Caco-2 (cell line): ENCODE results near the gene NTRK2. TPM values are rescaled to one million over a fixed set of nuclear protein-coding genes. Genes with fewer than 3 reads are reported as not detected.

Experiments
- BruUV-seq: library from RNA; stranded (reverse); fragments of 400-500 nt; replicated peaks from 2 replicates; lab custom pipeline; 2021; lab: Mats Ljungman, UMichigan
- CTCF ChIA-PET: fragments of 300-600 bp; sonication (Branson Sonifier 250); formaldehyde crosslinking; loops from one replicate; lab custom pipeline; 2022; ENCODE audit warnings: antibody characterized with exemption; lab: Charles Lee
- POLR2A ChIA-PET: fragments of 300-600 bp; sonication (Branson Sonifier 250); formaldehyde crosslinking; loops from one replicate; lab custom pipeline; 2022; ENCODE audit warnings: antibody characterized with exemption; lab: Charles Lee
- DNase-seq, 2 experiments: peaks; one replicate each; pipeline versions ENCODE4 v3.0.0 to v3.0.0-alpha.2; 2020 to 2022
- H3K27me3 ChIP-seq: replicated peaks from 2 replicates; pipeline ENCODE4 v1.6.0; 2011; ENCODE audit warnings: low read length; ENCODE audit not compliant: control insufficient read depth, insufficient read depth
- H3K36me3 ChIP-seq: 2 replicates; pipeline ENCODE4 v1.5.1; 2011; ENCODE audit warnings: low read length; ENCODE audit not compliant: control insufficient read depth, insufficient read depth
- H3K4me1 ChIP-seq: fragments of 250-450 bp; sonication (Bioruptor Pico); 2 replicates; pipeline ENCODE4 v1.5.1; 2020; ENCODE audit warnings: mild to moderate bottlenecking
- H3K4me3 ChIP-seq: 2 replicates; pipeline ENCODE4 v1.5.1; 2011; ENCODE audit warnings: low read depth, mild to moderate bottlenecking, control low read depth, low read length
- H3K9me3 ChIP-seq: fragments of 250-450 bp; sonication (Bioruptor Pico); 2 replicates; pipeline ENCODE4 v1.5.1; 2020; ENCODE audit warnings: mild to moderate bottlenecking, moderate library complexity
- H3K27ac Mint-ChIP-seq: one replicate; pipeline ENCODE4 v1.8.0; 2022; ENCODE audit warnings: mixed read lengths; ENCODE audit not compliant: unreplicated experiment
- H3K27me3 Mint-ChIP-seq: one replicate; pipeline ENCODE4 v1.8.0; 2022; ENCODE audit warnings: mixed read lengths; ENCODE audit not compliant: insufficient read depth, unreplicated experiment
- H3K36me3 Mint-ChIP-seq: one replicate; pipeline ENCODE4 v1.8.0; 2022; ENCODE audit warnings: mild to moderate bottlenecking, mixed read lengths; ENCODE audit not compliant: insufficient read depth, unreplicated experiment
- H3K4me1 Mint-ChIP-seq: one replicate; pipeline ENCODE4 v1.8.0; 2022; ENCODE audit warnings: low read depth, mixed read lengths; ENCODE audit not compliant: unreplicated experiment
- H3K4me3 Mint-ChIP-seq: one replicate; pipeline ENCODE4 v1.8.0; 2022; ENCODE audit warnings: mild to moderate bottlenecking, moderate library complexity, mixed read lengths; ENCODE audit not compliant: unreplicated experiment
- H3K9me3 Mint-ChIP-seq: one replicate; pipeline ENCODE4 v1.8.0; 2022; ENCODE audit warnings: mixed read lengths; ENCODE audit not compliant: unreplicated experiment
- intact Hi-C: fragments of 100-400 bp; cut with micrococcal nuclease; formaldehyde crosslinking; loops from one replicate; pipeline ENCODE4 v1.10.0; 2022; ENCODE audit not compliant: unreplicated experiment
- total RNA-seq: library from RNA; stranded (reverse); gene quantifications from 2 replicates; pipeline ENCODE4 v1.2.3, GENCODE V29; 2022
- TF ChIP-seq, protein P1 (sequence below), 2 experiments: fragments of 200-600 bp in 1 of 2; IDR thresholded peaks; 1 replicate in 1 of 2; 2 replicates in 1 of 2; pipeline versions ENCODE4 v1.5.1 to v1.8.0; 2011 to 2022; ENCODE audit warnings: antibody characterized with exemption in 1 of 2, control low read depth in 1 of 2, inconsistent platforms in 1 of 2, low read depth in 1 of 2, low read length in 1 of 2, mild to moderate bottlenecking in 1 of 2, moderate library complexity in 1 of 2; ENCODE audit not compliant: insufficient read depth in 1 of 2, severe bottlenecking in 1 of 2, unreplicated experiment in 1 of 2

Gene NTRK2
- total RNA-seq, 1 experiment from 2014 or later = not detected

DNA sequence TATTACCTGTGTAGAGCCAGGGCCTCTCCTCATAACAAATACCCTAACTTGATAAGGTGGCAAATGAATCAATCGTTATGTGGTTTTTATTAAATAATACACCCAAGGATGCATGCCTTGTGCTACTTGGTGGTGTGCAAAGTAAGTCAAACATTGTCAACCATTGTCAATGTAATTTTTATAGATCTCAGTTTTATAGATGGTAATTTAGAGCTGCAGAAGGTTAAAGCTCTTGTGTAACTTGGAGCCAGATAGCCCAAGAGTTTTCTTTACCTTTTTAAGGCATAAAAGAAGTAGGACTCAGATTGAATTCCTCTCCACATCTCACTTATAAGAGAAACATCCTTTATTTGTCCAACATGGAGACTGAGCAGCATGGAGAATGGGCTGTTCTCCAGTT, 304.7 kb downstream of the NTRK2 start:
- no peaks in the 10 kb centered on the region for H3K36me3 Mint-ChIP-seq
- H3K36me3 ChIP-seq = no peaks in the 10 kb centered on the region
- H3K4me3 ChIP-seq = no peak overlapping the region
- no peaks in the 10 kb centered on the region for H3K27me3 ChIP-seq
- no TSS peak for BruUV-seq
- no peaks in the 10 kb centered on the region for H3K9me3 Mint-ChIP-seq
- no peak overlapping the region for H3K4me3 Mint-ChIP-seq
- intact Hi-C loops = no loop called here
- peaks cover 2% of the 10 kb centered on the region for H3K27me3 Mint-ChIP-seq
- no peak for DNase-seq
- no peak overlapping the region for H3K27ac Mint-ChIP-seq
- TF ChIP-seq, protein P1, sequence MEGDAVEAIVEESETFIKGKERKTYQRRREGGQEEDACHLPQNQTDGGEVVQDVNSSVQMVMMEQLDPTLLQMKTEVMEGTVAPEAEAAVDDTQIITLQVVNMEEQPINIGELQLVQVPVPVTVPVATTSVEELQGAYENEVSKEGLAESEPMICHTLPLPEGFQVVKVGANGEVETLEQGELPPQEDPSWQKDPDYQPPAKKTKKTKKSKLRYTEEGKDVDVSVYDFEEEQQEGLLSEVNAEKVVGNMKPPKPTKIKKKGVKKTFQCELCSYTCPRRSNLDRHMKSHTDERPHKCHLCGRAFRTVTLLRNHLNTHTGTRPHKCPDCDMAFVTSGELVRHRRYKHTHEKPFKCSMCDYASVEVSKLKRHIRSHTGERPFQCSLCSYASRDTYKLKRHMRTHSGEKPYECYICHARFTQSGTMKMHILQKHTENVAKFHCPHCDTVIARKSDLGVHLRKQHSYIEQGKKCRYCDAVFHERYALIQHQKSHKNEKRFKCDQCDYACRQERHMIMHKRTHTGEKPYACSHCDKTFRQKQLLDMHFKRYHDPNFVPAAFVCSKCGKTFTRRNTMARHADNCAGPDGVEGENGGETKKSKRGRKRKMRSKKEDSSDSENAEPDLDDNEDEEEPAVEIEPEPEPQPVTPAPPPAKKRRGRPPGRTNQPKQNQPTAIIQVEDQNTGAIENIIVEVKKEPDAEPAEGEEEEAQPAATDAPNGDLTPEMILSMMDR (IDR thresholded peaks at IDR 0.05; ENCODE audit: insufficient read depth in 1 of 2, low read depth in 1 of 2, low read length in 1 of 2, severe bottlenecking in 1 of 2, unreplicated experiment in 1 of 2) = no peak
- ChIA-PET POLR2A (no interaction called here), CTCF (interaction anchor here (0.6 kb wide), 1 partner anchor 358 kb away, joined by 3 read pairs; no protein-coding TSS in a partner anchor)
- no peaks in the 10 kb centered on the region for H3K4me1 Mint-ChIP-seq
- no peaks in the 10 kb centered on the region for H3K4me1 ChIP-seq
- H3K9me3 ChIP-seq = no peaks in the 10 kb centered on the region

DNA sequence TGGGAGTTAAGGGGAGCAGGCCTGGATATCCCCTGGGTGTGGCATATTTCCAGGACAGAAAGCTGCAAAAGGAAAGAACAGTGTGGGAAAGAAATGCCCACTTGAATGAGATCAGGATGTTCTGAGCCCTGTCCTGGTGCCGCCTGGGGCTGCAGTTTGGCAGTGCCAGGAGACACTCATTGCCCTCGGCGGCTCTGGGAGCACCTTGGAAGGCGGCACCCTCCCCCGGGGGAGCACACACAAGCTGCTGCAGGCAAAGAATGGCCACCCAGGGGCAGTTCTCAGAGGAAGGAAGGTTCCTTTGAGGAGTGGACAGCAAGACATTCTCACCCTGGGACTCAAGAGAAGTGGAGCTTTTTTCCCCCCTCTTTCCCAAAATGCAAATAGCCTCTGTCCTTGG, 305.3 kb downstream of the NTRK2 start:
- ChIA-PET CTCF (interaction anchor here (0.6 kb wide), 1 partner anchor 357 kb away, joined by 3 read pairs; no protein-coding TSS in a partner anchor), POLR2A (no interaction called here)
- no peaks in the 10 kb centered on the region for H3K4me1 Mint-ChIP-seq
- Histone ChIP-seq H3K4me1 (no peaks in the 10 kb centered on the region), H3K9me3 (no peaks in the 10 kb centered on the region), H3K4me3 (no peak overlapping the region), H3K27me3 (no peaks in the 10 kb centered on the region), H3K36me3 (no peaks in the 10 kb centered on the region)
- DNase-seq = no peak
- TF ChIP-seq, protein P1 (IDR thresholded peaks at IDR 0.05; ENCODE audit: insufficient read depth in 1 of 2, low read depth in 1 of 2, low read length in 1 of 2, severe bottlenecking in 1 of 2, unreplicated experiment in 1 of 2) = no peak
- H3K27ac Mint-ChIP-seq = no peak overlapping the region
- H3K4me3 Mint-ChIP-seq = no peak overlapping the region
- intact Hi-C loops = no loop called here
- H3K9me3 Mint-ChIP-seq = no peaks in the 10 kb centered on the region
- H3K27me3 Mint-ChIP-seq = peaks cover 2% of the 10 kb centered on the region
- no peaks in the 10 kb centered on the region for H3K36me3 Mint-ChIP-seq
- no TSS peak for BruUV-seq

DNA sequence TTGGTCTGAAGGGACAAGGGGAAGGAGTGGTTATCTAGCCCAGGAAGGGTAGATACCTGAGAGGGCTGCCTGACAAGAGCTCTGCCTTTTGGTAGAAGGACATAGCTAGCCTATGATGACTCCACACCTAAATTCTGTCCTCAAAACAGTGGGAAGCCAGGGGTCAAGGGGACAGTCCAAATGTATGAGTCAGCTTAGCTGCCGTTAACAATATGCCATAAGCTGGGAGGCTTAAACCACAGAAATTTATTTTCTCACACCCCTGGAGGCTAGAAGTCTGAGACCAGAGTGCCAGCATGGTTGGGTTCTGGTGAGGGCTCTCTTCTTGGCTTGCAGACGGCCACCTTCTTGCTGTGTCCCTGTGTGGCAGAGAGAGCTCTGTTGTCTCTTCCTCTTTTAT, 306.4 kb downstream of the NTRK2 start:
- Histone ChIP-seq H3K4me3 (no peak overlapping the region), H3K4me1 (no peaks in the 10 kb centered on the region), H3K36me3 (no peaks in the 10 kb centered on the region), H3K27me3 (no peaks in the 10 kb centered on the region), H3K9me3 (no peaks in the 10 kb centered on the region)
- H3K27ac Mint-ChIP-seq = no peak overlapping the region
- BruUV-seq = no TSS peak
- TF ChIP-seq, protein P1 (IDR thresholded peaks at IDR 0.05; ENCODE audit: insufficient read depth in 1 of 2, low read depth in 1 of 2, low read length in 1 of 2, severe bottlenecking in 1 of 2, unreplicated experiment in 1 of 2) = no peak
- no peak overlapping the region for H3K4me3 Mint-ChIP-seq
- peaks cover 2% of the 10 kb centered on the region for H3K27me3 Mint-ChIP-seq
- intact Hi-C loops = no loop called here
- H3K36me3 Mint-ChIP-seq = no peaks in the 10 kb centered on the region
- POLR2A ChIA-PET = no interaction called here
- no peak for DNase-seq
- H3K4me1 Mint-ChIP-seq = no peaks in the 10 kb centered on the region
- H3K9me3 Mint-ChIP-seq = no peaks in the 10 kb centered on the region
- CTCF ChIA-PET = no interaction called here
